DOHH2 (cell line): Measurements from ENCODE around the gene MTHFD1.

Experiments used
- EZH2phosphoT487 ChIP-seq: fragments of 200-600 bp; sonication (generic); IDR thresholded peaks from 2 replicates; pipeline ENCODE4 v1.6.1; 2017; ENCODE audit warnings: borderline replicate concordance, mild to moderate bottlenecking, antibody characterized with exemption, low read length, moderate library complexity, mixed read lengths
- TF ChIP-seq, protein P1 (sequence below): fragments of 200-600 bp; sonication (generic); IDR thresholded peaks from one replicate; pipeline ENCODE4 v1.5.1; 2014; ENCODE audit warnings: antibody characterized with exemption, mild to moderate bottlenecking, low read depth, low read length; ENCODE audit not compliant: poor library complexity, severe bottlenecking

DNA sequence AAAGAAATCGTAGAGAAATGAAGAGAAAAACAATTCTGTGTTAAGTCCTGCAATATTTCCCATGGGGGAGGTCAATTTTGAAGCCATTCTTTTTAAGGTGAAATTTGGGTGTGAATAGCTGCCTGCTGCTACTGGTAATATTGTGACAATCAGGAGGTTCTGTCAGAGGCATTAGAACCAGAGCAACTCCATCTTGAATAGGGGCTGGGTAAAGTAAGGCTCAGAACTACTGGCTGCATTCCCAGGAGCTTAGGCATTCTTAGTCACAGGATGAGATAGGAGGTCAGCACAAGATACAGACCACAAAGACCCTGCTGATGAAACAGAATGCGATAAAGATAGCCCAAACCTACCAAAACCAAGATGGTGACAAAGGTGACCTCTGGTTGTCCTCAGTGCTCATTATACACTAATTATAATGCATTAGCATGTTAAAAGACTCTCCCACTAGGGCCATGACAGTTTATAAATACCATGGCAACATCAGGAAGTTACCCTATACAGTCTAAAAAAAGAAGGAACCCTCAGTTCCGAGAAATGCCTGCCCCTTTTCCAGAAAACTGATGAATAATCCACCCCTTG, 24.8 kb upstream of the MTHFD1 start:
- TF ChIP-seq, protein P1, sequence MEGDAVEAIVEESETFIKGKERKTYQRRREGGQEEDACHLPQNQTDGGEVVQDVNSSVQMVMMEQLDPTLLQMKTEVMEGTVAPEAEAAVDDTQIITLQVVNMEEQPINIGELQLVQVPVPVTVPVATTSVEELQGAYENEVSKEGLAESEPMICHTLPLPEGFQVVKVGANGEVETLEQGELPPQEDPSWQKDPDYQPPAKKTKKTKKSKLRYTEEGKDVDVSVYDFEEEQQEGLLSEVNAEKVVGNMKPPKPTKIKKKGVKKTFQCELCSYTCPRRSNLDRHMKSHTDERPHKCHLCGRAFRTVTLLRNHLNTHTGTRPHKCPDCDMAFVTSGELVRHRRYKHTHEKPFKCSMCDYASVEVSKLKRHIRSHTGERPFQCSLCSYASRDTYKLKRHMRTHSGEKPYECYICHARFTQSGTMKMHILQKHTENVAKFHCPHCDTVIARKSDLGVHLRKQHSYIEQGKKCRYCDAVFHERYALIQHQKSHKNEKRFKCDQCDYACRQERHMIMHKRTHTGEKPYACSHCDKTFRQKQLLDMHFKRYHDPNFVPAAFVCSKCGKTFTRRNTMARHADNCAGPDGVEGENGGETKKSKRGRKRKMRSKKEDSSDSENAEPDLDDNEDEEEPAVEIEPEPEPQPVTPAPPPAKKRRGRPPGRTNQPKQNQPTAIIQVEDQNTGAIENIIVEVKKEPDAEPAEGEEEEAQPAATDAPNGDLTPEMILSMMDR = no peak
- TF ChIP-seq EZH2phosphoT487 = no peak
